Fibroblast of skin of back (primary cell): ENCODE measurements around the gene SRM. TPM values are rescaled to one million over a fixed set of nuclear protein-coding genes. Genes with fewer than 3 reads are reported as not detected.
"Not testable (repeated sequence)": the region's sequence is repeated elsewhere in the genome, so short reads cannot be mapped to it uniquely, and the experiment has no call there.

Source experiments
- DNase-seq: peaks from one replicate; pipeline ENCODE4 v3.0.0-alpha.2; 2013
- polyA plus RNA-seq, 2 experiments: library from polyadenylated mRNA; unstranded; fragments of 120-200 nt; gene quantifications; one replicate each; pipeline ENCODE4 v1.2.1, GENCODE V29; 2013; ENCODE audit not compliant: insufficient read length in 2 of 2

The SRM gene
- polyA plus RNA-seq (2013, experiment 1 of 2; ENCODE audit: insufficient read length) = 195 TPM
- polyA plus RNA-seq (2013, experiment 2 of 2; ENCODE audit: insufficient read length) = 130 TPM

DNA sequence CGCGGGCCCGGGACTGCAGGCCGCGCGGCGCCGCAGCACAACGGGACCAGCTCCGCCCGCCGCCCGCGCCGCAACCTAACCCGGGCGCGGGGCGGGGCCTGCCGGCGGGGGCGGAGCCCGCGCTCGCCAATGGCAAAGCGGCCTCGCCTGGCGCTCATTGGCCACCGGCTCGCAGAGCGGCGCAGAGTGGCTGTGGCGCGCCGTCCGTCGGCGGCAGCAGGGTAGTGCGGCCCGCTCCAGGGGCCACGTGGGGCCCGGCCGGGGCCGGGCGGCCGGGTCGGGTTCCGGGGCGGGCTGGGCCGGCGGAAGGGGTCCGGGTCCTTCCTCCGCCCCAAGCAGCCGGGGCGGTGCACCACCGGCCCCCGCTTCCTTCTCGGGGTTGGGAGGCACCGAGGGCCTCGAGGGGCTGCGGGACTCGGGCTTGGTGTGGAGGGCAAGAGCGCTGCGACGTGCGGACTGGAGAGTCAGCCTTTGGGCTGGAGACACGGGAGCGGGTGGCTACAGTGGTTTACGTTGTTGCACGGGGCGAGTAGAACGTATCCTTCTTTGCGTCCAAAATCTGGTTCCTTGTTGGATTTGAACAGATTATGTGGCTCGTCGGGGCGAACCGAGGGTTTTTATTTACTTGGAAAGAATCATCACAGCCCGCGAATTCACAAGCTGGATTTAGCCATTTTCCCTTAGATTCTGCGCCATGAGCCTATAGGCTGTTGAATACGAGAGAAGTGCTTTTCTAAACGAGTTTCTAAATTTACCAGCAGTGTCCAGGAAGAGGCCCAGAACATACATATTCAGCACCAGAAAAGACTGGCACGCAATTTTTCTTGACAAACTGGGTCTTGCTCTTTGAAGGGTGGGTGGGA lies at the start of gene SRM:
Gene SRM, minus strand, starts transcription at position 51 of the 863 bp plus-strand sequence. CDS start 75 bp downstream, outside the sequence.
- peak; percentile 91 for DNase-seq

DNA sequence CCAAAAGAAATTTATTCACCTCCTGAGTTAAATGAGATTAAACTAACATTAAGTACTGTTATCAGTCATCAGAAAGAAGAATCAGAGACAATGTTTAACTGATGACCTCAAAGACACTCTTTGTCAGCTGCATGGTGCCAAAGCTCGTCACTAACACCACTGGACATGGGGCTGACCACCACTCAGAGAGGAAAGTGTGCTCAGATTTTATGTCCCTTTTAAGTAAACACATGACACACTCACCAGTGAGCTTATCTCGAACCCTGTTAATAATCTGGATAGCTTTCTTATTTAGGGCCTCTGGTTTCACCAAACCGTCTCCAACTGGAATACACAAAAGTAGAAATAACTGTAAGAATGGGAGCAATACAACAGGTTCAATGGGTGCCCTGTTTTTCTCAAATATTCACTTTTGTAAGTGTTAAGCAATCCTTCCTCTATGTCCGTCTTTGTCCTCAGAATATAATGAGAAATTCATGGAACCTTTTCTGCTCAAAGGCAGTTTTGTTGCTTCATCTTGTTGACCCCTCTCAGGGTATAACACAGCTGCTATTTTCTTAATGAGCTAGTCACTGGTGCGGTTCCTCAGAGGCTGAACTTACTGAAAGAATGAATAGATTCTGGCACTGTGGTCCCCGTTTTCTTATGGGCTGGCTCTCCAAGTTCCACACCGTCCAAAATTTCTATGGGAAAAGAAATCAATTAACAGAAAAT lies 49.4 kb upstream of the SRM start:
- no peak for DNase-seq

DNA sequence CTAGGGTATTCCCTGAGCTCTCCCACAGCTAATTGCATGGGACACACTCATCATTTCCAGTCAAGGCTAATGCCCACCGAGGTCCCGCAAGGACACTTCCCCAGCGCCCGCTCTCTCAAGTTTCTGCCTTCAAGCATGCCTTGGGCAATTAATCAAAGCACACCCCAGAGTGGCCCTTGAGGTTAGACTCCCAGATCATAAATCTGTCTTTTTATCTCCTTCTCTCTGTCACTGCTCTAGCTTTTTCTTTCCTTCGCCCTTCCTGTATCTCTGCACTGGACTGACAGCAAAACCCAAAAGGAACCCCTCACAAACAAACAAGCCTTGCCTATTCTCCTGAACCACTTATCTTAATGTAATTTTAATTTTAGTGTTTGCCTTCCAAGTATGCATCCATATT lies 47.8 kb upstream of the SRM start:
- DNase-seq = no peak

DNA sequence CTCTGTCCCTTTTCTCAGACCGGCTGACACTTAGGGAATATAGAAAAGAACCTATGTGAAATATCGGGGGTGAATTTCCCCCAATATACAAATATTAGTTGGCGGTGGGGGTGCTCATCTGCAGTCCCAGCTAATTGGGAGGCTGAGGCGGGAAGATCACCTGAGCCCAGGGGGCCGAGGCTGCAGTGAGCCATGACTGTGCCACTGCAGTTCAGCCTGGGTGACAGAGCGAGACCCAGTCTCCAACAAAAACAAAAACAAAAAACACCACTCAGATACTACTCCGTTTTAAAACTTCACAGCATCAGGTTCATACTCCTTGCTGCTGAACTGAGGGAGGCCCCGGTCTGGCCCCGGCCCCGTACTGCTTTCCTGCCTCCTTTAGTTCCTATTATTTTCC lies 45.8 kb upstream of the SRM start:
- no peak for DNase-seq

DNA sequence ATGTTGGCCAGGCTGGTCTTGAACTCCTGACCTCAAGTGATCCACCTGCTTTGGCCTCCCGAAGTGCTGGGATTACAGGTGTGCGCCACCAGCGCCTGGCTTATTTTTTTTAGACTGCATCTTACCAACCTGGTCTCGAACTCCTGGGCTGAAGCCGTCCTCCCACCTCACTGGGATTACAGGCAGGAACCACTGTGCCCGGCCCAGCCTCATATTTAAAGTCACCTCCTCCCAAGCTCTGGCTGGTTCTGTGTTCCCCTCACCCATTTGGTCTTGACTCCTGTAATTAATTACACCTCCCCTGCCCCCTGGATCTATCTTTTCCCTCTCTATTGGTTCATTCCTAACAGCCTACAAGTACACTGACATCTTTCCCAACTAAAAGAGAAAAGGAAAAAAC lies 41.5 kb upstream of the SRM start:
- no peak for DNase-seq

DNA sequence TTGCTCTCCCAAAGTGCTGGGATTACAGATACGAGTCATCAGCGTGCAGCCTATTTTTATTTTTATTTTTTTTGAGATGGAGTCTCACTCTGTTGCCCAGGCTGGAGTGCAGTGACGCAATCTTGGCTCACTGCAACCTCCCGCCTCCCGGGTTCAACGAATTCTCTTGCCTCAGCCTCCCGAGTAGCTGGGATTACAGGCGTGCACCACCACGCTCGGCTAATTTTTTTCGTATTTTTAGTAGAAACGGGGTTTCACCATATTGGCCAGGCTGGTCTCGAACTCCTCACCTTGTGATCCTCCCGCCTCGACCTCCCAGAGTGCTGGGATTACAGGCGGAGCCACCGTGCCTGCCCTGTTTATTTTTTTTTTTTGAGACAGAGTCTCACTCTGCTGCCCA lies 41.0 kb upstream of the SRM start:
- DNase-seq = not testable (repeated sequence)

DNA sequence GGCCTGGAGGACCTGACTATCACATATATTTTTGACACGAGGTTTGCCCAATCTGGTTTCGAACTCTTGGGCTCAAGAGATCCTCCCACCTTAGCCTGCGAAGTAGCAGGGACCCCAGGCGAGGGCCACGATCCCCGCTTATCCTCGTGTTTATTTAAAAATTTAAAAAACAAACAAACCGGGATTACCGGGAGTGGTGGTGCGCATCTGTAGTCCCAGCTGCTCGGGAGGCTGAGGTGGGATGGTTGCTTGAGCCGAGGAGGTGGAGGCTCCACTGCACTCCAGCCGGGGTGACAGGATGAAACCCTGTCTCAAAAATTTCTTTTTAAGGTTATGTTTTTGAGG lies 40.3 kb upstream of the SRM start:
- no peak for DNase-seq

DNA sequence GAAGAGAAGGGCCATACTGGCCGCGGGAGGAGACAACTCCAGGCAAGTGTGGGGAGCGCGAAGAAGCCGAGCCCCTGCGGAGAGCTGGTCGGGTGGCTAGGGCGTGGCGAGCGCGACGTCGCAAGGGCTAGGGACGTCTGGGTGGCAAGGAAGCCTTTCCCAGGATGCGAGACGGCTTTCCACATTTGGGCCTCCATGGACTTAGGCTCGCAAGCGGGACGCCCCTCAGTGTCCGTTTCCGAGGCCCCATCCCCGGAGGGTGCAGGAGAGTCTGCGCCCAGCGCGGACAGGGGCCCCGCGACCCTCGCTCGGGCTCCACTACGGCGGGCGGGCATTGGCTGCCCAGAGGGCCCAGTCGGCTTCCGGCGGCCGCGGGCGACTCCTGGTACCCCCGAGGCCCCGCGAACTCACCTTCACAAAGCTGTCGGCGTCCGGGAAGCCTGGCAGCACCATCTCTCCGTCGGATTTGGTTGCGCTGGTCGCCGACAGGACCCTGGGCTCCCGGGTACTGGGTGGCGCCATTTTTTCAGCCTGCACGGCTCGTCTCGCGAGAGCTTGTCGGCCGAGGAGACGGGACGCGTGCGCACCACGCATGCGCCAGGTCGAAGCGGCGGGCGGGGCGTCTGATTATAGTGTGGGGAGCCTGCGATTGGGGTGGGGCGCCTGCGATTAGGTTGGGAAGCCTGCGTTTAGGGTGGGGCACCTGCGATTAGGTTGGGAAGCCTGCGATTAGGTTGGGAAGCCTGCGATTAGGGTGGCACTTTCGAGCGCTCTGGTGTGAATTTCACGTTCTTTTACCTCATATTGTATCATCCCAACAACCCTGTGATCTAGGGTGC lies 39.7 kb upstream of the SRM start, which contains the start of gene EXOSC10:
Gene EXOSC10, minus strand, starts transcription at position 560 of the 839 bp plus-strand sequence. Its CDS starts 38 bp downstream, at position 522.
- peak; percentile 87 for DNase-seq

DNA sequence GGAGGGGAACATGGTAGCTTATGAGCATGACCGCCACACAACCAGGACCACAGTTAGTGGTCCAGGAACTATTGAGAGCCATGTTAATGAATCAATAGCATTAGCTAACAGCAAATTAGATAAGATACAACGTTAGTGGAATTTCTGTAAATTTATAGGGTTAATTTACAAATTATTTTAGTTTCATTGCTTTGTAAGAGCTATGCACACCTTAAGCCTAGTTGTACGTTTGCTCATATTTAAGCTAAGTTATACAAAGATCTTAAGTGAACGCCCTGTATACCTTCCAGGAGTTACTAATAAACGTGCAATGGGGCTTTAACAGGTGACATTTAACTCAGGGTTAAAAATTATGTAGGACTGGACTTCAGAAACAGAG lies 39.1 kb upstream of the SRM start:
- DNase-seq = no peak

DNA sequence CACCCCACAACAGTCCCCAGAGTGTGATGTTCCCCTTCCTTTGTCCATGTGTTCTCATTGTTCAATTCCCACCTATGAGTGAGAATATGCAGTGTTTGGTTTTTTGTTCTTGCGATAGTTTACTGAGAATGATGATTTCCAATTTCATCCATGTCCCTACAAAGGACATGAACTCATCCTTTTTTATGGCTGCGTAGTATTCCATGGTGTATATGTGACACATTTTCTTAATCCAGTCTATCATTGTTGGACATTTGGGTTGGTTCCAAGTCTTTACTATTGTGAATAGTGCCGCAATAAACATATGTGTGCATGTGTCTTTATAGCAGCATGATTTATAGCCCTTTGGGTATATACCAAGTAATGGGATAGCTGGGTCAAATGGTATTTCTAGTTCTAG lies 24.0 kb upstream of the SRM start:
- not testable (repeated sequence) for DNase-seq

DNA sequence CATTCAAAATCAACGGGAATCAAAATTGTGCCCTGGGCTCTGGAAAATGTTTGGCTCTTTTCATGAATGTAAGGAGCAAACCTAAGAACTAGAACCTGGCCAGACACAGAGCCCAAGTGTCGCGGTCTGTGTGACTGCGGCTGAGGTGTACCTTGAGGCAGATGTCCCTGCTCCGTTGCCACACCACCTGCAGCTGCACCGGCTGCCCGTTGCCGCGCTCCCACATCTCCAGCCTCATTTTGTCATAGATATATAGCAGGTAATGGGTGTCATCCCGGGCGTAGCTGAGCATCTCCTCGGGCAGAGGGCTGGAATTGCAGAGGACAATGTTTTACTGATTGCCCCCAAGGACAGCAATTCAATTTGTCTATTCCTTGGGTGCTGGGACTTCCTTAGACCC lies 21.1 kb upstream of the SRM start:
- no peak for DNase-seq

DNA sequence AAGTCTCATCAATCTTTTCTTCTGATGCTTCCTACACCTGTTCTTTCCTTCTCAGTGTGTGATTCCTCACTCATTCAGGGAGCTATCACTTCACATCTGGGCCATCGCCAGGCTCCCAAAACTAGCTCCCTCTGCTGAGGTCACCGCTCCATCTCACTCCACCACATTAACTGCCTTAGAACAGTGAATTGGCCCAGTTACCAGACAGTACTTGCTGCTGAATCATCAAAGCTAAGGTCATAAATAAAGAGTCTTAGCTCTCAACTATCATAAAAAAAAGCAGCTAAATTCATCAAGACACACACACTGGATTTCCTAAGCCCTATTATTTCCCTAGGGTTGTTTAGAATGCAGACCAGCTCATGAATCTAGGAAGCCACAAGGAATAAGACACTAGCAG lies 18.8 kb upstream of the SRM start:
- no peak for DNase-seq

DNA sequence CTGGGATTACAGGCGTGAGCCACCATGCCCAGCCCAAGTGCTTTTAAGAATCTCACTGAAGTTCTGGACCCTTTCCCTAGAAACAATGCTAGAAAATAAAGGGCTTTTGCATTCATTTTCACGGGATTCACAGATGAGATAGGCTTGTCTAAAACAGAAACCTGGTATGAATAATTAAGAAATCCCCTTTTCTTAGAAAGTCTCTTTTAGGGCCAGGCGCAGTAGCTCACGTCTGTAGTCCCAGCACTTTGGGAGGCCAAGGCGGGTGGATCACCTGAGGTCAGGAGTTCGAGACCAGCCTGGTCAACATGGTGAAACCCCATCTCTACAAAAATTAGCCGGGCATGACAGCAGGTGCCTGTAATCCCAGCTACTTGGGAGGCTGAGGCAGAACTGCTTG lies 13.6 kb upstream of the SRM start:
- DNase-seq = not testable (repeated sequence)

DNA sequence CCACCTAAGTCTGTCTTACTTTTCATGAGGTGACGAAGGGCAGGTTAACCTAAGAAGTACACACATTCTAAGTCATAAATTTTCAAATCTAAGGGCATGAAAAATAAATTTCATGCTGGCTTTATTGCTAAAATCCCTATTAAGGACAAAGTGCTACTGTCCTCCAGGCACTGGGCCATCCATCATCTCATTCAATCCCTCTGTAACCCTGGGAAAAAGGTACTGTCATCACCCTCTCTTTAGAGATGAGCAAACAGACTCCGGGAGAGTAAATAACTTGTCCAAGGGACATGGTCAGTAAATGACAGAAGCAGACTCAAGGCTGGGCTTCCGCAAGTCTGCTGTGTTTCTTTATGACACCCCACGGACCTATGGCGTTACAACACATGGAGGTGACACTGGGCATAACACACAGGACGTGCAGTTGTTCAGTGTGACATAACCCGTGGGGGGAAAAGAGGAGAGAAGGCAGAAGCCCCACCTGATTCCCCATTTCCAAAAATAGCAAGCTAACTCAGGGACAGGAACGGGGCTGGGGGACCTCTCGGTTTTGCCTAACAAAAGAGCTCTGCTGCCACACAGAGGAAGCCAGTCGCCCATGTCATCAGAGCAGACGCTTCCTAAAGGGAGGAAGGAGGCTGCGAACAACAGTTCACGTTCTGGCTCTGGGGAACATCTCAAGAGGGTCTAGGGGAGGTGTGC lies 12.5 kb upstream of the SRM start:
- DNase-seq = no peak

DNA sequence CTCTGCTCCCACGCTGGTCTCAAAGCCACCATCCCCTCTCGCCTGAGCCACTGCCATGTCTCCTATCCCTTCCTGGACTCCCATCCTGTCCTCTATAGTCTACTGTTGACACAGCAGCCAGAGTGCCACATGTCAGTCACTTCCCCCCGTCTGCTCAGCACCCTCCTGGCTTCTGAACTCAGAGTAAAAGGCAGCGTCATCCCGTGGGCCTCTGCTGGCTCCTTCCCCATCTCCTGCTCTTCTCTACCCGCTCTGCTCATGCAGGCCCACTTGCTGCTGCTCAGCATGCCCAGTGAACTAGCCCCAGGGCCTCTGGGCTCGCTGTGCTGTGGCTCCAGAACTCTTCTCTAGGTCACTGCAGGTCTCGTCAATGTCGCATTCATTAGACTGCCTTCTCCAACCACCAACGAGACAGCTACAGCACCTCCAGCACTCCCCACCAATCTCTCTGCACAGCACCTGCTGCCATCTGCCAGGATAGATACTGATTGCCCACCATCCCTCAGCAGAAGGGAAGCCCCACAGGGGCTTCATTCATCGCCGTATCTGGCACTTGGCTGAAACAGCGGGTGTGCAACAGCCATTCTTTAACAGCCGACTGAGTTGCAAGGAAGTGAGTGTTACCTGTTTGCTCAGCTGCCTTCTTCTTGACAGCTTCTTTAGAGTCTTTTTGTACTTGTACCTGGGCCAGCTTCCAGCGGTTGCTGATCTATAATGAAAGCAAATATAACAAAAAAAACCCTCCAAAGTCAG lies 11.8 kb upstream of the SRM start:
- DNase-seq = no peak

DNA sequence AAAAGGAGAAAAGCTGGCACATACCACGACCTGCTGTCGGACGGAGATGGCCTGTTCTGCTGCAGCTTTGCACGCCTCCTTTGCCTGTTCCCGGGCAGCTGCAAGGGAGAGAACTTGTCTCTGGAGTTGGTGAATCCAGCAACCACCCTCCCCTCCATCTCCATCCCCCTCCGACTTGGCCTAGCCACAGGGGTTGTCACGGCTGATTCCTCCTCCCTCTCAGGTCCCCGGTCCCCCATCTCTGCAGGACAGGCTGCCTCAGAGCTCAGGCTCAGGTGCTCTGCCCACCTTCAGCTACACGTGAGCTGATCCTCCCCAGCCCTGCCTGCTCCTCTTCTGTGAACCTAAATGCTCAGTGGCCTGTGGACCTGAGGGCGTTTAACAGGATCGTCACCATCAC lies 11.1 kb upstream of the SRM start:
- no peak for DNase-seq

DNA sequence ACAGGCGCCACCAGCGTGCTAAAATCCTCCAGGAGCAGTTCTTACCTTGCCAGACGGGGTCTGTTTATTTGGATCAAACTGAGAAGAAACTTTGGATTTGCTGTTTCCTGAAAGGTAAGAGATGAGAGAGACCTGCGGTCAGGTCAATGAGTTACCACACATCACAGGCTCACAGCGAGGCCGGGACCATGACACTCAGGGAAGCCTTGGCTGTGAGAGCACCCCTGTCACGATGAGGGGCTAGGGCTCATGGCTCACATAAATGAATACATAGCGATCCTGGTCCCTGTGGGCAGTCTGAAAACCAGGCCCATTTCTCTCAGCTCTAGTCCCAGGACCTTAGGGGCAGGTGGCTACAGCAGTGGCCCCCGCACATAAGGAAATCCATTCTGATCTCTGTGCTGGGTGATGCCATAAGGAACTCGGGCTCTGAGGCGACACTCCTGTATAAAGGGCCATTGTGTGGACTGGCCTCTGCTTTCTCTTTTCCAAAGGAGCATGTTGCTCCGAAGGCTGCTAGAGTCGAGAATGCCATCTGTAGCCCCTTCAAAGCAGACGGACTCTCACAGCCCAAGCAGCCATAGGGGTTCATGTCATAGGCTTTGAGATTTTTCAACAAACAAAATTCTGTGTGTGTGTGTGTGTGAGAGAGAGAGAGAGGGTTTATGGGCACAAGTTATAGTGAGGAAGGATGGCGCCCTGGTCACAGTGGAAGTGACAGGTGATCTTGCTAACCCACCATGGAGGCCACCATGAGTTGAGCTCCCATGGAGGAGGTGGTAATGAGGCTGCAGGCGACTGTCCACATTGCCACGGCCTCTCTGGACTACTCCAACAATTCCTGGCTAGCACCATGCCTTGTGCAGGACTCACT lies 9.0 kb upstream of the SRM start:
- no peak for DNase-seq

DNA sequence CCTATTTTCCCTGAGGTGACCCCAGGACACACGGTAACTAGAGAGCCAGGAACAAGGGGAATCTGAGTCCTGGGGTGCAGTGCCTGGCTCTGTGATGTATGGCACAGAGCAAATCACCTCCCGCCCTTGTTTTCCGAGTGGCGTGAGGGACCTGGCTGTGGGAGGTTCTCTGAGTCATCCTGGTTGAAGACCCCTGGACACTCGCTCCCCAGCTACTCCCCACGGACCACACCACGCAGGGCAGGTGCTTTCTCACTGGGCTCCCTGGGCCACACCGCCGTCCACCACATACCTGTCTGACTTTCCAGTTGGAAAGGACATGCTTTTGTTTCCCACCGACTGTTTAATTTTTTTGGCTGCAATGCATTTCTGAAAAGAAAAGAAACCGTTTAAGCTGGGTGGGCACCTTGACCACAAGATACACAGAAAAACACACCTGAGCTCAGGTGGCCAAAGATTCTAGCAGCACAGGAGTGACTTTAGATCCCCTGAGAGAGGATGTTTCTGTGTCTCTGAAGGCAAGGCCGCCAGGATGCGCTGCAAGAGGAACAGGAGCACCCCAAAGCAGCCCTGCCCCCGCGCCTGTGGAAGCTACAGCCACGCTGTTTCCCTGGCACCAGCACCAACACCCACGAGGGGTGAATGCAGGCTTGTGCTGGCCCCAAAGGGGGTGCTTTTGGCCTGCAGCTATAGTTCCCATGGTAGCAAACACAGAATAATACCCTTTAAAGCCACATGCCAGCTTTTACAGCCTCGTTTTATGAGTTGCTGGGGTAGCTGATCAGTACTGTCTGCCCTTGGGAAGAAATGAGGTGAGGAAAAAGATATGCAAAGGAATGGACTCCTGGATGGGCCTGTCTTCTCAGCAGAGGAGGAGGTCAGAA lies 8.1 kb upstream of the SRM start:
- no peak for DNase-seq

DNA sequence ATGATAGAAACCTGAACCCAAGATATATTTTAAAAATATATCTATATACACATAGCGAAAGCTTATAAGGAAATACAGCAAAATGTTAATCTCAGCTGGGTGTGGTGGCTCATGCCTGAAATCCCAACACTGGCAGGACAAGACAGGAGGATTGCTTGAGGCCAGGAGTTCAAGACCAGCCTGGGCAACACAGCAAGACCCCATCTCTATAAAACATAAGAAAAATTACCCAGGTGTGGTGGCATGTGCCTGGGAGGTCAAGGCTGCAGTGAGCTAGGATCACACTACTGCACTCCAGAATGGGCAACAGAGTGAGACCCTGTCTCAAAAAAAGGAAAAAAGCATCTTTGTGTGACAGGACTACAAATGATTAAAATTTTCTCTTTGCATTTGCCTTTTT lies 6.0 kb upstream of the SRM start:
- DNase-seq = no peak
